RWPE1 (cell line): ENCODE measurements around the gene HIVEP3.

Experiments
- CTCF ChIA-PET: fragments of 350-600 bp; sonication (Branson Sonifier 250); formaldehyde crosslinking; extraction: SDS; loops from one replicate; lab custom pipeline; 2021; lab: Yijun Ruan, JAX
- POLR2A ChIA-PET: fragments of 400-600 bp; formaldehyde crosslinking; extraction: SDS; loops from one replicate; lab custom pipeline; 2020; ENCODE audit warnings: antibody characterized with exemption; ENCODE audit not compliant: low non-redundant PET; lab: Yijun Ruan, JAX
- DNase-seq: peaks from one replicate; pipeline ENCODE4 v3.0.0; 2012; ENCODE audit warnings: low spot score
- H3K27ac ChIP-seq: fragments of 450-650 bp; 2 replicates; pipeline ENCODE4 v1.5.1; 2017
- CTCF ChIP-seq: fragments of 450-650 bp; conservative IDR thresholded peaks from 2 replicates; pipeline ENCODE4 v1.5.1; 2017; ENCODE audit warnings: low read depth, mild to moderate bottlenecking

HIVEP3 gene

GRCh38 chr1:41711581-41711980 is 207.1 kb downstream of the HIVEP3 start:
- no peak overlapping the region for H3K27ac ChIP-seq
- CTCF ChIA-PET = interaction anchor here (0.7 kb wide), 1 partner anchor 14 kb away, joined by 3 read pairs; no protein-coding TSS in a partner anchor
- no peak for DNase-seq
- POLR2A ChIA-PET = no interaction called here
- TF ChIP-seq CTCF = no peak

GRCh38 chr1:41710980-41711379 is 207.7 kb downstream of the HIVEP3 start:
- ChIA-PET POLR2A (no interaction called here), CTCF (interaction anchor here (0.7 kb wide), 1 partner anchor 14 kb away, joined by 3 read pairs; no protein-coding TSS in a partner anchor)
- no peak overlapping the region for H3K27ac ChIP-seq
- DNase-seq = no peak
- no peak for TF ChIP-seq CTCF

GRCh38 chr1:41709873-41710272 is 208.8 kb downstream of the HIVEP3 start:
- no peak for DNase-seq
- H3K27ac ChIP-seq = no peak overlapping the region
- ChIA-PET POLR2A (no interaction called here), CTCF (interaction anchor here (0.6 kb wide), 2 partner anchors 29 to 114 kb away, joined by 3 read pairs; no protein-coding TSS in a partner anchor)
- no peak for TF ChIP-seq CTCF

GRCh38 chr1:41709331-41709730 is 209.4 kb downstream of the HIVEP3 start:
- DNase-seq = no peak
- ChIA-PET POLR2A (no interaction called here), CTCF (interaction anchor here (0.6 kb wide), 1 partner anchor 114 kb away, joined by 3 read pairs; no protein-coding TSS in a partner anchor)
- H3K27ac ChIP-seq = no peak overlapping the region
- no peak for TF ChIP-seq CTCF

GRCh38 chr1:41708332-41708731 is 210.4 kb downstream of the HIVEP3 start:
- ChIA-PET POLR2A (no interaction called here), CTCF (interaction anchor here (0.6 kb wide), 2 partner anchors 91 to 192 kb away, joined by 3 to 4 read pairs; no protein-coding TSS in a partner anchor)
- no peak for TF ChIP-seq CTCF
- H3K27ac ChIP-seq = no peak overlapping the region
- no peak for DNase-seq

- no peak for TF ChIP-seq CTCF
- ChIA-PET POLR2A (interaction anchor here (0.6 kb wide), 1 partner anchor 754 kb away, joined by 3 read pairs; no protein-coding TSS in a partner anchor), CTCF (interaction anchor here (0.6 kb wide), 1 partner anchor 91 kb away, joined by 3 read pairs; no protein-coding TSS in a partner anchor)
- no peak for DNase-seq
- H3K27ac ChIP-seq = no peak overlapping the region
These were observed 210.9 kb downstream of the HIVEP3 start for GRCh38 chr1:41707793-41708192.
